ENCODE data around the gene DYNLT2.

The DYNLT2 gene

GRCh38 chr6:169751242-169752073 is at the start of gene DYNLT2, which contains the start of gene ERMARD:
DYNLT2 (minus strand) TSS chr6:169751572; CDS start chr6:169751458, 114 bp downstream.
ERMARD (plus strand) TSS chr6:169751622; CDS start chr6:169751658, 36 bp downstream.
- peak; percentile 93 for DNase-seq

DNA sequence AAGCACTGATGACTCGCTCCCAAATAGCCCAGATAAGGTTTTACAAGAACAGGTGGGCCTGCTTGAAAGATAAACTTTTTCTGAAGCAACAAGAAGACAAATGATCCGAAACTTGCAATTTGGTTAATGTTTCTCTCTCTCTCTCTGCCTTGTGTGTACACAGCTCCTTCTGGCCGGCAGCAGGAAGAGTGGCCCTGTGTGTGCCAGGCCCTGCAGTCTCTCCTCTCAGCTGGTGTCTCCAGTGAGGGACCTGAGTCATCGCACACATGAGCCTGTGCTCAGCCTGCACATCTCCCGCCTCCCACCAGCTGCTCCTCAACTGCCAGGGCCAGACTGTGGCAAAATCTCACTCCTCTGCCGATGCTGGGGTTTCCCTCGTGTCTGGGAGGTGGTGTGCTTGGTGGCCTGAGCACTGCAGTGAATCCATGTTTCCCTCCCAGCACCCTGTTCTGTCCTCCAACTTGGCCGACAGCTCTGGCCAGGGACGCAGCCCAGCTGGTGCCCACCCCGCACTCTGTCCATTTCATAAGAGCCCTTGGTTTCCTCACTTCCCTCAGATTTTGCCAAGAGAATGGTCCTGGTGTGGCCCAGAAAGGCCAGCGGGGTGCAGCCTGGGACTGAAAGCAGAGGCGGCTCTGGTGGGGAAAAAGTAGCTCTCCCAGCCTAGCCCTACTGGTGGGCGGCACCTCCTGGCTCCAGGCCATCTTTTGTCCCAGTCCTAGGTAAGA is 49.5 kb upstream of the DYNLT2 start:
- no peak for DNase-seq

GRCh38 chr6:169800116-169800667 is 48.8 kb upstream of the DYNLT2 start:
- DNase-seq = no peak

DNA sequence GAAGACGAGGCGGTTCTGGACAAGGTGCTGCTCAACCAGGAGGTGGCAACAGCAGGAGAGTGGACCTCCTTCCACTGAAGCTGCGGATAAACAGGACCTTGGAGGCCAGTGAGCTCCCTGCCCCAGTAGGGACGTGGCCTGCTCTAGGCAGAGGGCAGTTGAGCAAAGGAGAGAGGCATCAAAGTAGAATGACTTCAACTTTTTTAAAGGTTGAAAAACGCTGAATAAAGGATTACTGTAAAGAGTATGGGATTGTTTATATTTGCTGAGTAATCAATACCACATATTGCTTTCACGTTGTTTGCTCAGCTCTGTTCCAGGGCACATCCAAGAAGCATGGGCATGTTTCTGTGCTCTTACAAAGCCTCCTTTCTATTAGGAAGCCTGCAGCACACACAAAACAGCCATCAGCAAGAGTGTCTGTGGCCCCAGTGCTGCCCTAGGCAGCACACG is 48.1 kb upstream of the DYNLT2 start:
- DNase-seq = no peak

DNA sequence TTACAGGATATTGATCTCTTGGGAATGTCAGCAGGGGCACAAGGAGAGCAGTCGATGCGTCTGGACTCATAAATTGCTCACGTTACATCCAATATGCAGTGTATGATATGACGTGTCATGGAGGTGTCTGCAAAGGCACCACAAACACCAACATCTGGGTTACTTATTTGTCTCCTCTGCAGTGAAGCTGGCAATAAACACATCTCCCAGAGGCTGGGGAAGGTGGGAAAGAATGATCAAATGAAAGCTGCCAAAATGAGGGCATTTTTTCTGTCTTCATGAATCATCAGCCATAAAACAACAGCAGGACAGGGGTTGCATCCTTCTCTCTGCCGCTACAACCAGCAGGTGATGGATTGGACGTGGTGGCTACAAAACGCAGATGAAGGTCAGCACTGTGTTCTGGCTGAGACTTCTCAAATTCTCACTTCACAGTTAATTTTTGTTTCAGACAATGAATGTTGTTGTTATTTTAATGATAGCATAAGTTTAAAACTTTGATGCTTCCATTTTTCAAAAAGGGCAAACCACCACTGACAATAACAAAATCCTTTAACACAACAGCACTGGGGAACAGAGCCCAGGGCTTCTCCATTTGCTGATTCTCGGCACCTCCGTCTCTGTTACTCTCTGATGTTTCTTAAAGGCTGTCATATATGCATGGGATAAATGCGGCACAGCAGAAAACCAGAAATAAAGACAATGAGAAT is 47.5 kb upstream of the DYNLT2 start:
- DNase-seq = no peak

- no peak for DNase-seq
Measured at GRCh38 chr6:169795196-169795595, 43.8 kb upstream of the DYNLT2 start.

DNA sequence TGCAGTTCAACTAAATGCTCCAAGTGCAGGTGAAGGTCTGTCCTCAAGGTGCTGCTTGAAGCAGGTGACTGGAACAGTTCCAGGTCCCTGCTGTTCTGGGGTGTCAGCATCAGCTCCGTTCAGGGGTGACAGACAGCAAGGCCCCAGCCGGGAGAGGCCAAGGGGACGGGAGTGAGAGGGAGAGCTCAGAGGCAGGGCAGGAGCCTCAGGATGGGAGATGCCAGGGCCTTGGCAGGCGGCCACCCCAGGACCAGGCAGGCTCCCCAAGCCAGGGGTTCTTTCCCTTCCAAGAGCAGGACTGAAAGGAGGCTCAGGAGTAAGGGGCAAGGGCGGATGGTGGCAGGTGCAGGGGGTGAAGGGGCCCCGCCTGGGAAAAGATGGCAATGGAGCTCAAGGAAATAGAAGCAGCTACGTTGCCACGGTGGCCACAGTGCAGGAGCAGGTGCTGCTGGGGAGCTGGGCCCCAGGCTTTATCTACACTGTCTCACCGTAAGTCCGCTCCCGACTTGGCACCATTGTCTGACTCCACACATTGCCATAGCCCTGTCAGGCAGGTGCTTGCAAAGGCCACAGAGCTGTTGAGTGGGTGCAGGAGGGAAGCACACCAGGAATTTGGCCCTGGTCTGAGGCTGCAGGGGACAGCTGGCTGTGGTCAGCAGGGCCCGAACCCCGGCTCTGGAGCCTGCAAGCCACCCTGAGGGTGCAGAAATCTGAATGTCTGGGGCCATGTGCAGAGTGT is 43.1 kb upstream of the DYNLT2 start:
- DNase-seq = no peak

DNA sequence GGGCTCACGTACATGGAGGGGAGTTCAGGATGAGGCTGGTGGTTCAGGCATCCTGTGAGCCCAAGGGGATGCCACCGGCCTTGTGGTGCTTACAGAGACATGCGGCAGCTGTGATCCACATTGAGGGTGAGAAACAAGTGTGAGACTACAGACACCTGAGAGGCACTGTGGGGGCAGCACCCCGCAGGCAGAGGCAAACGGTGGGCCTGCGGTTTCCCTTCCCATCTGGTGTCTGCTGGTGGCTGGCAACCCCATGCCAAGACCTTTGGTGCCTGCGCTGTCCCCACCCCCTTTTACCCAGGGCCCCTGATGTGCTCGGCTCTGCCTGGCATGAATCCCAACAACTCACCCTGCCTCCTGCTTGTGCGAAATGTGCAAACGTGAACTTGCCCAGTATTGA is 42.0 kb upstream of the DYNLT2 start:
- DNase-seq = no peak

DNA sequence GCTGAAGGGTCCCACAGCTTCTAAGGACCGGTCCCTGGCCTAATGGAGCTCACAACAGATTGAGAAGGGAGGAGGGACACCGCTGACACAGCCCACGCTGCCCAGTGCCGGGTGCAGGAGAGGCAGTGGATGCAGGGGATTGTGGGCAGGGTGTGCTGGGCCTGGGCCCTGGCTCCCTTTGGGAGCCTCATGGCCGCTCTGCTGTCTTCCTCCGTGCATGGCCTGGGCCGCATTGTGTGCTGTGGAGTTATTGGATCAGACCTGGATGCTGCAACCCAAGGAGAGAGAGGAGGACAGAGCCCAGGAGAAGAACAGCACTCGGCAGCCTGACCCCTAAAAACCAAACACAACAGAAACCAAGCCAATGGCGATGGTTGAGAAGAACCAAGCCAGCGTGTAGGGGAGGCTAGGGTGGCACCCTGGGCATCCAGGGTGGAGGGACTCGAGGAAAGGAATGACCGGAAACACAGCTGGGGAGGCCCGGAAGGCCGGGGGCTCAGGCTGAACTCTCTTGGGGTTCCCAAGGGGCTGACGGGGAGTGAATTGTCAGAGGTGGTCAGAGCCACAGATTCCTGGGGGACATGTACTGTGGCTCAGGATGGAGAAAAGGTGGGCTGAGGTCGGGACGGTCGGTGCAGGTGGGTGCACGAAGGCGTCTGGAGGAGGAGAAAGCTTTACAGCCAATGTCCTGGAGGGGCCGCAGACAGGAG is 41.1 kb upstream of the DYNLT2 start:
- DNase-seq = no peak

DNA sequence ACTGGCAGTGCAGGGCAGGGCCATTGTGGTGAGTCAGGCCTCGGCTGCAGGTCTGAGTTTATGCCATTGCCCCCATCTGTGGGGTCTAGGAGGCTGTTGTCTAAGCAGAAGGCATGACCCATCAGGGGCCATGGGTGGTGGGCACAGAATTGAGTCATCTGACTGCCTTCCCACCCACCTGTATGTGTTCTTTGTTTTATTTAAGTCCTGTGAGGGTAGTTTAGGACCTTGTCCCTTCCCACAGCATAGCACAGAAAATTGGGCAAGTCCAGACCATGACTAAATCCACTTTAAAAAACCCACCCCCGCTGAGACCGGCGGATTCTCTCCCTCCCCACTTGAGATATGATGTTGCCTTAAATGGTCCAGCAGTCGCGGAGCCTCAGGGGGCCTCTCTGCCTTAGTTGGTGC is 40.4 kb upstream of the DYNLT2 start:
- DNase-seq = no peak

DNA sequence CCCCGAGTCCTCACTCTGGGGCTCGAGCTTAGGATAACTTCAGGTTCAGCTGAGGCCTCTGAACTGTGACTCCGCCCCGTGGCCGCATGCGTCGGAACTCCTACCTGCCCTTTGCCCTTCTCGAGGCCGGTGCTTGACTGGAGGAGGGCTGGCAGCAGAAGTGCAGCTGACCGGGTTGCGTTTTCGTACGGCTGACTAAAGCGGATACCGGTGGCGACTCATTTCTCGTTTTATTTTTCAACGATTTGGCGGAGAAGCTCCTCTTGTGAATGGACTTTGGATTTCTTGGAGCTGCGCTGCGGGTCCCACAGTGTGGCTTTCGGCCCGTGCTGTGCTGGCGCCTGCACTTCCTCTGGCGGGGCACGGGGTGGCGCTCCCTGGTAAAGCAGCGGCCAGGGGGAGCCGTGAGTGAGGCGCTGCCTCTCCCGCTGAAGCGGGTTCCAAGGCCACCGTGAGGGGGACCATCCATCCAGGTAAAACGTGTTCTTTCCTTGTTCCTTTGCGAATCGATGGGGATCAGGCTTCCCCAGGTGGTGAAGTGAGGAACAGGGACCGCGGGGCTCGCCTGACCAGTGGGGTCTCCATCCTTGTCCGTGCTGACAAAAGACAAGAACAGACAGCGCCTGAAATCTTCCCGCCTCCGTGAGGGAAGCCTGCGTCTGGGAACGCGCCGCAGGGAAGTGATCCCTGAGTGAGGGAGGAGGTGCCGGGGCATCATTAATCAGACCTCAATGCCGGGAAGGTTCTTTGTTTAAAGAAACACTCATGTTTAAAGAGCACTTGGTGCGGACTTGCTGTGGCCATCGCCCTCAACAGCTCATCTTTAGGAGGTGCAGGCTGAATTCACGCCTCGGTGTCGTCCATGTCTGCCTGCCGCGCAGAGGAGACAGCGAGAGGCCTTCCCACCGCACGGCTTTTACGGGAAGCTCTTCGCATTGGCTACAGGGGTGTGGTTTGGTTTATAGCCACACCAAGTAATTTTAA is 38.9 kb upstream of the DYNLT2 start:
- peak; percentile 77 for DNase-seq

DNA sequence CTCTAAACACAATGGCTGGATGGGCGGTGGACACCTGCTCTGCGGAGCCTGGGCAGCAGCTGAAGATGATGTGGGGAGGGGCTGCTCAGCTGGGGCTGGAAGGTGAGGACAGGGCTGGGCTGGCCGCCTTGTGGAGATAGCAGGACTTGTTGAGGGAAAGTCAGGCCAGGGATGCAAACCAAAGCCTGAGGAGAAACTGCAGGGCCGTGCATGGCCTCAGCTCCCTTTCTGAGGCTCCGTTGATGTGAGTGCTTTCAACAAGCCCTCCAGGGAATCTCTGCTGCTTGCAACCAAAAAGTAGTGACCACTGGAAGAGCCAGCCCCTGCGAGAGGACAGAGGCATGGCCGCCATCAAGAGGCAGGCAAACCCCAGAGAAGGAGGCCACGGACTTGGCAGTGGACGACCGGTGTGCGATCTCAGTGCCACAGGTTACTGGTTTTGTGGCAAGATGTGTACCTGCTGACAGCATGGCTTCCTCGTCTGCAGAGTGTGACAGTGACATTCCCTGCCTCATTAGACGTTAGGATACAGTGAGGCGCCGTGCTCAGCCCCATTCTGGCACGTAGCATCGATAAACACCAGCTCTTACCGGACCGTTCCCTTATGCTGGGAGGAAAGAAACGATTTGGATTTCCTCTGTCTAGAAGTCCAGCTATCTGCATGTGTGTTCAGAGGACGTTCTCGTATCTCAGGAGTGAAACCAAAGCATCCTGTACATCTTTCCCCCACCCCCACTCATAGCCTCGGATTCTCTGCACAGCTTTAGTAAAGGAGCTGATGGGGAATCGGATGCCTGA is 38.0 kb upstream of the DYNLT2 start:
- no peak for DNase-seq

- no peak for DNase-seq
Measured at GRCh38 chr6:169788809-169789145, 37.4 kb upstream of the DYNLT2 start.

DNA sequence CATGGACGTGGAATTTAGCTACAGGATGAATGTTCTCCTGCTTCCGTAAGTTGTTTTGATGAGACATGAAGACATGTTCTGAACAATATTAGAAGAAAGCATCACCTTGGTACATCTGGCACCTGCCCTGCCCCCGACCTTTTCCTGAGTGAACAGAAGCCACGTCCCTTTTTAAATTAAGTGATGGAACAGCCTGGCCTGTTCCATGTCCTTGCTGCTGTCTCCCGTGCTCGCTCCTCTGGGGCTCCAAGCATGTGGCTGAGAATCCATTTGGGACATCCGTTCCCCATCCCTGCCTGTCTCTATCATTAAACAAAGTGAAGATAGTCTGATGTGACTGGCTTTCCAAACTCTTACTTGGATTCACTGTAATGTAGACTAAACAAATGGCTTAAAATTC is 36.4 kb upstream of the DYNLT2 start:
- DNase-seq = no peak

- no peak for DNase-seq
Measured at GRCh38 chr6:169786349-169786748, 35.0 kb upstream of the DYNLT2 start.

- DNase-seq = no peak
Measured at GRCh38 chr6:169785566-169785965, 34.2 kb upstream of the DYNLT2 start.

- no peak for DNase-seq
Measured at GRCh38 chr6:169784821-169785340, 33.5 kb upstream of the DYNLT2 start.

DNA sequence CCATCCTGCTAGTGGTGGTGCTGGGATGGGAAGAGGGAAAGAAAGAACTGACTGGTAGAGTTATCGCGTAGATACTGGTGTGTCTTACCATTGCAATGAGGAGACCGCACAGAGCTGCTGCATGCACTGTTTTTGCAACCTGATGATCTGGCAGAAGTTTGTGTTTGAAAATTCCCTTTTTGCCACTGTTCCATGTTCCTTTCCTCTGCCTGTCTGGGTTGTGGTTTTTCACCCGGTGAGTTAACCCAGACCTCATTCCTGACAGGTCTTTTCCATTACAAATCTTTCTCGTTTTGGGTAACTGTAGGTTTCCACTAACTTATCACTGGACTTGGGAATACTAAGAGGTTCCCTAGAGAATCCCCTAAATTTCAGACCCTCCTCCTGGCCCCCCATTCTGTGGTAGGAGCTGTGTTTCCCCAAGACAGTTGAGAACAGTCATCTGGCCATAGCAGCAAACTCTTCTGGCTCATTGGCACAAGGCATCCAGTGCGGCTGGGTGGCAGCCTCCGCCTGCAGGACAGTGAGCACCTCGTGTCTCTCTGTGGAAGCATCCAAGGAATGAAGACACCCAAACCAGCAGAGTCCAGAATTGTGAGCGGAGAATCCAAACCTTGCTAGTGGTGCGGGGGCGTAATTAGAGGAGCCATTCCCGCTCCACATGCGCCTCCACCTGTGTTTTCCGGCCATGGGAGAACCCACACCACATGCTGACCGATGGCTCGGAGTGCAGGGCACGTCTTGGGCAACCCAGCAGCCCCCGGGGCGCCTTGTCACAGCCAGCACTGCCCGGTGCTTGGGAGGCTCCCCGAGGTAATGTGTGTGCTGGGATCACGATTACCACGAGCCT is 32.8 kb upstream of the DYNLT2 start:
- DNase-seq = no peak

Measured in activated naive CD4-positive, alpha-beta T cell treated with Interleukin-2 at 50 U/mL for 16 hours (primary cell).